Fibroblast of lung (primary cell): ENCODE data around the gene ASB15. TPM values are rescaled to one million over a fixed set of nuclear protein-coding genes. Genes with fewer than 3 reads are reported as not detected.
A peak's percentile ranks its signal among the peaks of the same experiment; 100 is the strongest.

Experiments
- DNase-seq, 2 donors: peaks; one replicate each; pipeline versions ENCODE4 v3.0.0 to v3.0.0-alpha.2; 2010; ENCODE audit warnings: low read depth in 2 of 2
- H2AFZ ChIP-seq: 2 replicates; pipeline ENCODE4 v1.5.1; 2012; ENCODE audit warnings: low read length, control low read depth, inconsistent platforms
- H3K27ac ChIP-seq: 2 replicates; pipeline ENCODE4 v1.5.1; 2011; ENCODE audit warnings: low read length, control low read depth; ENCODE audit not compliant: insufficient read depth
- H3K27me3 ChIP-seq: 2 replicates; pipeline ENCODE4 v1.5.1; 2011; ENCODE audit warnings: mild to moderate bottlenecking, low read length; ENCODE audit not compliant: control insufficient read depth, insufficient read depth
- H3K36me3 ChIP-seq: 2 replicates; pipeline ENCODE4 v1.5.1; 2011; ENCODE audit warnings: low read length; ENCODE audit not compliant: control insufficient read depth, insufficient read depth
- H3K4me1 ChIP-seq: 2 replicates; pipeline ENCODE4 v1.5.1; 2011; ENCODE audit warnings: low read length; ENCODE audit not compliant: control insufficient read depth, insufficient read depth; ENCODE audit errors: extremely low read depth
- H3K4me2 ChIP-seq: 2 replicates; pipeline ENCODE4 v1.5.1; 2011; ENCODE audit warnings: low read length, control low read depth; ENCODE audit not compliant: insufficient read depth; ENCODE audit errors: extremely low read depth
- H3K4me3 ChIP-seq, 4 experiments: fragments of 200-600 bp in 1 of 4; sonication (generic) in 1 of 4; replicated peaks in 1 of 4; 2 replicates each; pipeline ENCODE4 v1.5.1; 2011 to 2016; ENCODE audit warnings: low read length in 4 of 4, low read depth in 3 of 4, mild to moderate bottlenecking in 3 of 4, control low read depth in 2 of 4, inconsistent platforms in 1 of 4, mixed read lengths in 1 of 4; ENCODE audit not compliant: insufficient read depth in 1 of 4; ENCODE audit errors: control extremely low read depth in 1 of 4
- H3K79me2 ChIP-seq: 2 replicates; pipeline ENCODE4 v1.5.1; 2012; ENCODE audit warnings: mild to moderate bottlenecking, low read length, inconsistent platforms; ENCODE audit not compliant: control insufficient read depth, insufficient read depth
- H3K9ac ChIP-seq: 2 replicates; pipeline ENCODE4 v1.5.1; 2011; ENCODE audit warnings: mild to moderate bottlenecking, low read length, control low read depth; ENCODE audit not compliant: insufficient read depth
- H3K9me3 ChIP-seq: 2 replicates; pipeline ENCODE4 v1.5.1; 2012; ENCODE audit warnings: low read depth, low read length; ENCODE audit not compliant: control insufficient read depth, insufficient read depth
- H4K20me1 ChIP-seq: 2 replicates; pipeline ENCODE4 v1.5.1; 2011; ENCODE audit warnings: low read length; ENCODE audit not compliant: control insufficient read depth, insufficient read depth; ENCODE audit errors: extremely low read depth
- EZH2 ChIP-seq: IDR thresholded peaks from 2 replicates; pipeline ENCODE4 v1.5.1; 2012; ENCODE audit warnings: low read length, control low read depth, mild to moderate bottlenecking; ENCODE audit errors: missing control alignments
- polyA plus RNA-seq, 2 donors: library from polyadenylated mRNA; depleted of rRNA in 1 of 2; stranded (reverse) in 1 of 2; unstranded in 1 of 2; fragments of >200 nt; gene quantifications; 2 replicates each; pipeline ENCODE4 v1.2.1, GENCODE V29; 2011 to 2012; ENCODE audit warnings: missing spikeins in 1 of 2
- total RNA-seq: library from RNA; depleted of rRNA; stranded (reverse); fragments of >200 nt; gene quantifications from 2 replicates; pipeline ENCODE4 v1.2.1, GENCODE V29; 2014
- TF ChIP-seq, protein P1 (sequence below), 2 donors: IDR thresholded peaks in 1 of 2; conservative IDR thresholded peaks in 1 of 2; 1 replicate in 1 of 2; 2 replicates in 1 of 2; pipeline ENCODE4 v1.5.1; 2011 to 2012; ENCODE audit warnings: low read length in 2 of 2, control low read depth in 1 of 2, inconsistent platforms in 1 of 2, low read depth in 1 of 2, mild to moderate bottlenecking in 1 of 2

ASB15 gene
- total and polyA plus RNA-seq, 2 donors (not counting 1 experiment from before 2014, with no cell fraction given) = not detected

DNA sequence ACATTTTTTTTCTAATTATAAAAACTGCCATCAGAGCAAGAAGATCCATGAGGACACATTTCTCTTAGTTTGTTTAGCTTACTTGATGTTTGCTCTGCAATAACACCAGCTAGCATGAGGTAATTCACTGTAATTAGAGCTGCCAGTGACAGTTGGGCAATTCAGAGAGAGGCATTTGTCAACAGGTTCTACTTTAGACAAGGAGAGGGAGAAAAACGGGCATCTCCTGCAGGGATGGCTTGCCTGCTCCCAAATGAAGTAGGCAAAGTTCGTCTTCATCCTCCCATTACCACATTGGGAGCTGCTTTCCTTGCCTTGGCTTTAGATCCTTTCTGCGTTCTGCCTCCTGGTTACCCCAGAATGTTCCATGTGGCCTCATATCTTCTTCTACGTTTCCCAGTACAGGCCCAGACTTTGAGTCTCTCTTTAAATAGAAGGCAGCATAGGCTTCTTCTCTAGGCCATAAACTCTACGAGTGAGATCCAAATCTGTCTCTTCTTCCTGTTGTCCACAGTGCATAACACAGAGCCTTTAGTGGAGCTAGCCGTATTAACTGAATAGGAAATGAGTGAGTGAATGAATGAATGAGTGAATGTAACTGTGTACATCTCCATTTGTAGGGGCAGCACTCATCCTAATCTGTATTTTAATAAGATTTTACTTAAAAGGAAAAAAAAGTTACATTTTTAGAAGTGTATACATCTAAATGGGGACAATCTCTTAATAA is 21.2 kb downstream of the ASB15 start:
- Histone ChIP-seq H3K9ac (no peak overlapping the region), H3K27ac (no peak overlapping the region), H3K4me1 (no peaks in the 10 kb centered on the region), H3K4me3 (no peak overlapping the region), H3K79me2 (no peaks in the 10 kb centered on the region), H3K9me3 (no peaks in the 10 kb centered on the region), H2AFZ (no peak overlapping the region), H3K4me2 (no peak overlapping the region), H3K27me3 (no peaks in the 10 kb centered on the region), H4K20me1 (no peaks in the 10 kb centered on the region), H3K36me3 (no peaks in the 10 kb centered on the region)
- peak in 1 of 2 donors; percentile 20 for DNase-seq
- no peak for TF ChIP-seq EZH2
- TF ChIP-seq, protein P1, sequence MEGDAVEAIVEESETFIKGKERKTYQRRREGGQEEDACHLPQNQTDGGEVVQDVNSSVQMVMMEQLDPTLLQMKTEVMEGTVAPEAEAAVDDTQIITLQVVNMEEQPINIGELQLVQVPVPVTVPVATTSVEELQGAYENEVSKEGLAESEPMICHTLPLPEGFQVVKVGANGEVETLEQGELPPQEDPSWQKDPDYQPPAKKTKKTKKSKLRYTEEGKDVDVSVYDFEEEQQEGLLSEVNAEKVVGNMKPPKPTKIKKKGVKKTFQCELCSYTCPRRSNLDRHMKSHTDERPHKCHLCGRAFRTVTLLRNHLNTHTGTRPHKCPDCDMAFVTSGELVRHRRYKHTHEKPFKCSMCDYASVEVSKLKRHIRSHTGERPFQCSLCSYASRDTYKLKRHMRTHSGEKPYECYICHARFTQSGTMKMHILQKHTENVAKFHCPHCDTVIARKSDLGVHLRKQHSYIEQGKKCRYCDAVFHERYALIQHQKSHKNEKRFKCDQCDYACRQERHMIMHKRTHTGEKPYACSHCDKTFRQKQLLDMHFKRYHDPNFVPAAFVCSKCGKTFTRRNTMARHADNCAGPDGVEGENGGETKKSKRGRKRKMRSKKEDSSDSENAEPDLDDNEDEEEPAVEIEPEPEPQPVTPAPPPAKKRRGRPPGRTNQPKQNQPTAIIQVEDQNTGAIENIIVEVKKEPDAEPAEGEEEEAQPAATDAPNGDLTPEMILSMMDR (conservative IDR thresholded peaks at IDR 0.05 in 1 of 2, IDR thresholded peaks at IDR 0.05 in 1 of 2; ENCODE audit: low read depth in 1 of 2, low read length in 2 of 2) = no peak

DNA sequence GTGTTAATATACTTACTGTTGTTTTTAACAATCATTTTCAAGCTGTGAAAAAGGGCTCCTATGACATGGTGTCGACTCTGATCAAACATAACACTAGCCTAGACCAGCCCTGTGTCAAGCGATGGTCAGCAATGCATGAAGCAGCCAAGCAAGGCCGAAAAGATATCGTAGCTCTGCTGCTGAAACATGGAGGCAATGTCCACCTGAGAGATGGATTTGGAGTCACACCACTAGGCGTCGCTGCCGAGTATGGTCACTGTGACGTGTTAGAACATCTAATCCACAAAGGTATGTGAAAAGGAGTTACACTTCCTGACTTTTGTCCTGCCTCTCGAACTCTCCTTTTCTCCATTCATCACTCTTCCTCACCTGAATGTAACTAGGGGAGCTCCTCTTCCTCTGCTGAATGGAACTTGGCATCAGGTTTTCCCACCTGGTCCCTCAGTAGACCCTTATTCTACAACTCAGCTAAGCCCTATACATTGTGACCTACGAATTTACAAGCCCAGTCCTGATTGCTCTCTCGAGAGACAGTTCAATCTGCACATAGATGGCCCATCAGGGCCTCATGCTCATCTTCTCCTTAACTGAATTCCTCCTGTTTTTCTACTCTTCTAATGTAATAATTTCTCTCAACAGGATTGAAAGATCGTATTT is 23.0 kb downstream of the ASB15 start:
- DNase-seq = no peak
- H3K36me3 ChIP-seq = no peaks in the 10 kb centered on the region
- no peak overlapping the region for H3K4me2 ChIP-seq
- no peaks in the 10 kb centered on the region for H3K27me3 ChIP-seq
- H3K4me1 ChIP-seq = no peaks in the 10 kb centered on the region
- H2AFZ ChIP-seq = no peak overlapping the region
- no peak overlapping the region for H3K9ac ChIP-seq
- H3K4me3 ChIP-seq = no peak overlapping the region
- no peak for TF ChIP-seq EZH2
- TF ChIP-seq, protein P1 (conservative IDR thresholded peaks at IDR 0.05 in 1 of 2, IDR thresholded peaks at IDR 0.05 in 1 of 2; ENCODE audit: low read depth in 1 of 2, low read length in 2 of 2) = peak; percentile 20 to 46
- H3K9me3 ChIP-seq = no peaks in the 10 kb centered on the region
- no peak overlapping the region for H3K27ac ChIP-seq
- no peaks in the 10 kb centered on the region for H4K20me1 ChIP-seq
- H3K79me2 ChIP-seq = no peaks in the 10 kb centered on the region

DNA sequence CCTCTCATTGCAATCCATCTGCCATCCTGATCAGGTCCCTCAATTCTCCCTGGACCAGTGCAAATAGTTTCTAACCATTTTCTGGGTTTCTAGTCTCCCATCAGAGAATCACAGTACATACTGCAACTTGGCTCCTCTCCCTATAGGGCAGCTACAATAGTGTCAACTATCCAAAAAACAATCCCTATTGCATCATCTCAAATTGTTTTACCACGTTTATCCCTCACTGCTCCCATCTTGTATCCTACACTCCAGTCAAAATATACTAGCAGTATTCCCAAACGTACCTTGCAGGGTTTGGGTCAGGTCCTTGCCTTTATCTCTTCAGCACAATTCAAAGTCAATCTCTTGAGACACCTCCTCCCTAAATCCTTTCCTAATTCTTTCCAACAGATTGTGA is 23.6 kb downstream of the ASB15 start:
- Histone ChIP-seq H3K4me3 (no peak overlapping the region), H3K27ac (no peak overlapping the region), H3K9me3 (no peaks in the 10 kb centered on the region), H3K27me3 (no peaks in the 10 kb centered on the region), H3K4me1 (no peaks in the 10 kb centered on the region), H2AFZ (no peak overlapping the region), H3K79me2 (no peaks in the 10 kb centered on the region), H3K36me3 (no peaks in the 10 kb centered on the region), H4K20me1 (no peaks in the 10 kb centered on the region), H3K4me2 (no peak overlapping the region), H3K9ac (no peak overlapping the region)
- TF ChIP-seq EZH2 = no peak
- TF ChIP-seq, protein P1 (conservative IDR thresholded peaks at IDR 0.05 in 1 of 2, IDR thresholded peaks at IDR 0.05 in 1 of 2; ENCODE audit: low read depth in 1 of 2, low read length in 2 of 2) = no peak
- no peak for DNase-seq
